ENCODE measurements around the gene XYLT1. TPM values are rescaled to one million over a fixed set of nuclear protein-coding genes. Genes with fewer than 3 reads are reported as not detected.

The XYLT1 gene
- total and polyA plus RNA-seq, 8 donors: 6.0 to 8.4 (median 7.3) TPM

GRCh38 chr16:17296431-17296830 lies 174.3 kb downstream of the XYLT1 start:
- no peak overlapping the region for H3K4me3 ChIP-seq
- ATAC-seq: no peak
- peaks cover 0 to 13% of the 10 kb centered on the region in 2 donors for H3K4me1 ChIP-seq
- intact Hi-C loops (cut with DNase I): loop anchor here in 1 of 2 donors (10.0 kb wide), 1 partner anchor 72 kb away; no protein-coding TSS in a partner anchor
- no peak for TF ChIP-seq CTCF (IDR thresholded peaks at IDR 0.05)
- no peak overlapping the region for H3K27ac ChIP-seq
- no peak for DNase-seq
- no peaks in the 10 kb centered on the region for H3K9me3 ChIP-seq
- no peaks in the 10 kb centered on the region for H3K36me3 ChIP-seq
- no peaks in the 10 kb centered on the region for H3K27me3 ChIP-seq

GRCh38 chr16:17295948-17296347 lies 174.8 kb downstream of the XYLT1 start:
- no peaks in the 10 kb centered on the region for H3K36me3 ChIP-seq
- no peak for DNase-seq
- H3K4me3 ChIP-seq: no peak overlapping the region
- ATAC-seq: no peak
- H3K4me1 ChIP-seq: peaks cover 0 to 9% of the 10 kb centered on the region in 2 donors
- H3K27ac ChIP-seq: no peak overlapping the region
- intact Hi-C loops (cut with DNase I): loop anchor here in 1 of 2 donors (10.0 kb wide), 1 partner anchor 71 kb away; no protein-coding TSS in a partner anchor
- TF ChIP-seq CTCF (IDR thresholded peaks at IDR 0.05): no peak
- no peaks in the 10 kb centered on the region for H3K9me3 ChIP-seq
- H3K27me3 ChIP-seq: no peaks in the 10 kb centered on the region

- H3K27me3 ChIP-seq: no peaks in the 10 kb centered on the region
- intact Hi-C loops (cut with DNase I): loop anchor here in 1 of 2 donors (10.0 kb wide), 1 partner anchor 70 kb away; no protein-coding TSS in a partner anchor
- peaks cover 0 to 9% of the 10 kb centered on the region in 2 donors for H3K4me1 ChIP-seq
- DNase-seq (no peak), ATAC-seq (no peak)
- no peak for TF ChIP-seq CTCF (IDR thresholded peaks at IDR 0.05)
- H3K27ac ChIP-seq: no peak overlapping the region
- no peaks in the 10 kb centered on the region for H3K9me3 ChIP-seq
- H3K4me3 ChIP-seq: no peak overlapping the region
- H3K36me3 ChIP-seq: no peaks in the 10 kb centered on the region
Observed at GRCh38 chr16:17294856-17295255, 175.9 kb downstream of the XYLT1 start.

- H3K27me3 ChIP-seq: no peaks in the 10 kb centered on the region
- no peak for TF ChIP-seq CTCF (IDR thresholded peaks at IDR 0.05)
- no peaks in the 10 kb centered on the region for H3K9me3 ChIP-seq
- ATAC-seq (no peak), DNase-seq (no peak)
- intact Hi-C loops (cut with DNase I): loop anchor here in 1 of 2 donors (10.0 kb wide), 1 partner anchor 69 kb away; no protein-coding TSS in a partner anchor
- H3K4me3 ChIP-seq: no peak overlapping the region
- H3K27ac ChIP-seq: no peak overlapping the region
- H3K36me3 ChIP-seq: no peaks in the 10 kb centered on the region
- peaks cover 0 to 9% of the 10 kb centered on the region in 2 donors for H3K4me1 ChIP-seq
Observed at GRCh38 chr16:17293813-17294558, 176.8 kb downstream of the XYLT1 start.

GRCh38 chr16:17291289-17291688 lies 179.5 kb downstream of the XYLT1 start:
- no peak for DNase-seq
- Histone ChIP-seq H3K27me3 (no peaks in the 10 kb centered on the region), H3K4me3 (no peak overlapping the region), H3K36me3 (no peaks in the 10 kb centered on the region), H3K4me1 (peaks cover 0 to 9% of the 10 kb centered on the region in 2 donors), H3K9me3 (no peaks in the 10 kb centered on the region), H3K27ac (no peak overlapping the region)
- TF ChIP-seq CTCF (IDR thresholded peaks at IDR 0.05): no peak
- intact Hi-C loops (cut with DNase I): loop anchor here in 1 of 2 donors (10.0 kb wide), 1 partner anchor 66 kb away; no protein-coding TSS in a partner anchor
- no peak for ATAC-seq
